GM18867 (cell line): ENCODE results near the gene ANKMY1.
"Not testable (repeated sequence)": the region's sequence is repeated elsewhere in the genome, so short reads cannot be mapped to it uniquely, and the experiment has no call there.

Experiments used
- ATAC-seq: cut with Tn5 transposase; IDR thresholded peaks from one replicate; pipeline ENCODE4 v1.9.1; 2021; ENCODE audit warnings: mild to moderate bottlenecking, moderate library complexity; ENCODE audit not compliant: unreplicated experiment

The ANKMY1 gene

DNA sequence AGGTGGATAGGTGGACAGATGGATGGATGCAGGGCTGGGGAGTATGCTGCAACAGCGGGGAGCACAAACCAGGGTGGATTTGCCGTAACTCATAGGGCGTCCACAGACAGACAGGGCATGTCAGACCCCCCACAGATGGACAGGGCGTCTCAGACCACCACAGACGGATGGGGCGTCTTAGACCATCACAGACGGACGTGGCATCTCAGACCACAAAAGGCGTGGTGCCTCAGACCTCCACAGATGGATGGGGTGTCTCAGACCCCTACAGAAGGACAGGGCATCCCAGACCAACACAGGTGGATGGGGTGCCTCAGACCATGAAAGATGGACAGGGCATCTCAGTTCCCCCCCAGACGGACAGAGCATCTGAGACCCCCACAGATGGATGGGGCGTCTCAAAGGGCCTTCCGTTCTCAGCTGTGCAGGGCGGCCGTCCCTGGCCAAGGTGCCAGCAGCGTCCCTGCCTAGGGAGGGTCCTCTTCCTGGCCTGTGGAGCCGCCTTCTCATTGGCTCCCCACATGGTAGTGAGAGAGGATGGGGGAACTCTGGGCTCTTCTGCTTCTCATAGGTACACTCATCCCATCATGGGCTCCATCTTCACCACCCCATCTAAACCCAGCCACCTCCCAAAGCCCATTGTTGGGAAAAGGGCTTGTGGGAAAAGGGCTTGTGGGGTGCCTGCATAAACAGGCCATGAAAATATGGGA, 2.1 kb downstream of the ANKMY1 start:
- ATAC-seq, result no peak

DNA sequence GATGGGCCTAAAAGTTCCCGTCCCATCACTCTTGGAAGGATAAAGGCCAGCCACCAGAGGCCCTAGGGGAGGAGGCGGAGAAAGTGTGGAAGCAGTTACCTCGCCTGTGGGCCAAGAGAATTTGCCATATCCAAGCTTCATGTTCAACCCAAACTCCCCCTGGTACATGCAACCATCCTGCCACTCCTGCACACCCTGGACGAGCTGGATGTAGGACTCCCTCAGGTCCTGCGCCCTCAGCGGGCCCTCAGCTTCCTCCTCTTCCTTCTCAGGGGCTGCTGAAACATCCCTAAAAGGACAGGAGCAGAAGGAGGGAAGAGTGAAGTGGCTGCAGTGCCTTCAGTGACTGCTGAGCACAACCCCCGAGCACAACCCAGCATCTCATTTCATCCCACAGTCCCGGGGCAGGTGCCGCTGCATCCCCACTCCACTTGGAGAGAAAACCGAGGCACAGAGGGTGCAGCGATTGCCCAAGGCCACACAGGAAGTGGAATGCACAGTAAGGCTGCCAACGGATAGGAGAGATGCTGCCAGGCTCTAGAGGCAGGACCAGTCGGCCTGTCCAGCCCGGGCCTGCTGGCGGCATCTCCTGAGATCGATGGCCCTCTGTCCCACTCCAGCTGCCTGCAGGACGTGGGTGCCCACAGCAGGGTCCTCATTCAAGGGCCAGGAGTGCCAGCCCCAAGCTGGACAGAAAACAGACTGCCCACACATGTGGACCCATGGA, 2.9 kb downstream of the ANKMY1 start:
- no peak for ATAC-seq

DNA sequence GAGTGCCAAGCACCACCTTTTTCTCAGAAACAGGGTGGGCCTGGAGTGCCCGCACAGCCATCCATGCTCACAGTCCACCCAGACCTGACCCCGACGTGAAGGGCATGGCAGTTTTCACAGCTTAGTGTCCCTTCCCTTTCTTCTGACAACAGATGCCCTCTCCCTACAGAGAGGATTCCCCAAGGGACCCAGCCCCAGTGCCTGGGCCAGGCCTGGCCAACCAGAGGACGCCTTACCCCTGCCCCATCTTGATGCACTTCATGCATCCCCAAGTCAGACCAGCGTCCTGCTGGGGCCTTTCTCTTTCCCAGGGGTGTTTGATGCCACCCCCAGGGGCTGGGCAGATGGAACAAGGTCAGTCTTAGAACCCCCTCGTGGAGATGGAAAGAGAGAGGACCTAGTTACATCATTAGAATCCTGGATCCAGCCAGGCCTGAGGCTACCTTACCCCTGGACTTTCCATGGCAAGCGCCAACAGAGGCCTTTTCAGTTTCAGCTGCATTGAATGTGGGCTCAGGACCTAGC, 3.8 kb downstream of the ANKMY1 start:
- no peak for ATAC-seq

DNA sequence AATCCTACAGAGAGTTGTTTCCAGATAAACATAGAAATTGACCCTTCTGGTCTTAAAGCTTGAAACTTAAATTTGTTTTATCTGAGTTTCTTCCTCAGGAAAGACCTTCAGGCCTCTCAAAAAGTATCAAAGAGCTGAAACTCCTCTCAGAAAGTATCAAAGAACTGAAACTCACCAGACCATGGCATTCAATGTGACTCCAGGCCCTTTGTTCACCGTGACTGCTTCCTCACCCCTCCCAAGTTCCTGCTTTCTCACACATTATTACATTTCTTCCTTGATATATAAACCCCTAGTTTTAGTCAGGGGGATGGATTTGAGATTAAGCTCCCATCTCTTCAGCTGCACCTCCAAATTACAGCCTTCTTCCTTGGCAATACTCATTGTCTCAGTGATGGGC, 6.0 kb downstream of the ANKMY1 start:
- ATAC-seq, result no peak

DNA sequence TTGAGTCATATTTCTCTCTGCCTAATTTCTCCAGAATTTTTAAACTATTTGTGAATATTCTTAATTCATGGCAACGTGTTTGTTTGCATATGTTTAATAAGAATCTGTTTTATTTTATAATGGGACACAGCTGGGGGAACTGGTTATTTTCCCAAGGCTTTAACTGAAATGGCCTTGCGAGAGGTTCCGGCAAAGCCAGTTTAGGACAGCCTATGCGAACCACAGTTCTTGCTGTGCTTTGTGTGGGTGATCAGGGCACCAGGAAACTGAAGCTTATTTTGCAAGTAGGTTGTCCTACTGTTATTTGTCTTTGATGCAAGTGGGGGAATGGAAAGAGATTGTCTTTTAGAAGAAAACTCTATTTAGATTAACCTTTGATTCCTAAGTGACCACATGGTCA, 6.5 kb downstream of the ANKMY1 start:
- no peak for ATAC-seq

DNA sequence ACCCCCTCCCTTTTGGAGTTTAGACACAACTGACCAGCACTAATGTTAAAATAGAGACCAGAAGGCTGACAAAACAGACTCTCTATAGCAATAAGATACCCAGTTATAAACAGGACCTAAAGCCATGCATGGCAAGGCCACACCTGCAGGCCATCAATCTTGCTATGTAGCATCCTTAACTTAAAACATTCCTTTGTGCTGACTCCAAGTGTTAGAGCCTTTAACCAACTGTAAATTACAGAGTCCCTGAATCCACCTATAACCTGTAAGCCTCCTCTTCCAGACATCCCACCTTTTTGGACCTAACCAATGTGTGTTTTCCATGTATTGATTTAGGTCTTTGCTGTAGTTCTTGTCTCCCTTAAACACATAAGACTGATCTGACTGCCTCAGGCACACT, 17.9 kb downstream of the ANKMY1 start:
- no peak for ATAC-seq

DNA sequence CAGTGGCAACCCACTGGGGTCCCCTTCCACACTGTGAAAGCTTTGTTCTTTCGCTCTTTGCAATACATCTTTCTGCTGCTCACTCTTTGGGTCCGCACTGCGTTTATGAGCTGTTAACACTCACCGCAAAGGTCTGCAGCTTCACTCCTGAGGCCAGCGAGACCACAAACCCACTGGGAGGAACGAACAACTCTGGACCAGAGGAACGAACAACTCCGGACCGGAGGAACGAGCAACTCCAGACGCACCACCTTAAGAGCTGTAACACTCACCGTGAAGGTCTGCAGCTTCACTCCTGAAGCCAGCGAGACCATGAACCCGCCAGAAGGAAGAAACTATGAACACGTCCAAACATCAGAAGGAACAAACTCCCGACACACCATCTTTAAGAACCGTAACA, 18.7 kb downstream of the ANKMY1 start:
- not testable (repeated sequence) for ATAC-seq

DNA sequence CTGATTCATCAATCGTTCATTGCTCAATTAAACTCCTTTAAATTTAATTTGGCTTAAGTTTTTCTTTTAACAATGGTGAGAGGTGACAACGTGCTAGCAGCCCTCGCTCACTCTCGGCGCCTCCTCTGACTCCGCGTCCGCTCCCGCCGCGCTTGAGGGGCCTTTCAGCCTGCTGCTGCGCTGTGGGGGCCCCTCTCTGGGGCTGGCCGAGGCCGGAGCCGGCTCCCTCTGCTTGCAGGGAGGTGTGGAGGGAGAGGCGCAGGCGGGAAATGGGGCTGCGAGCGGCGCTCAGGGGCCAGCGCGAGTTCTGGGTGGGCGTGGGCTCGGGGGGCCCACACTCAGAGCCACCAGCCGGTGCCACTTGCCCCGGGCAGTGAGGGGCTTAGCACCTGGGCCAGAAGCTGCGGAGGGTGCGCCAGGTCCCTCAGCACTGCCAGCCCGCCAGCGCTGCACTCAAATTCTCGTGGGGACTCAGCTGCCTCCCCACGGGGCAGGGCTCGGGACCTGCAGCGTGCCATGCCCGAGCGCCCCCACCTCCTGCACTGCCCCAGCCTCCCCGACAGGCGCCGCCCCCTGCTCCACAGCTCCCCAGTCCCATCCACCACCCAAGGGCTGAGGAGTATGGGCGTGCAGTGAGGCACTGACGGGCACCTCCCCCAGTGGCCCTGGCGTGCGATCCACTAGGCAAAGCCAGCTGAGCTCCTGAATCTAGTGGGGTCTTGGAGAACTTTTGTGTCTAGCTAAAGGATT, 19.6 kb downstream of the ANKMY1 start:
- no peak for ATAC-seq

DNA sequence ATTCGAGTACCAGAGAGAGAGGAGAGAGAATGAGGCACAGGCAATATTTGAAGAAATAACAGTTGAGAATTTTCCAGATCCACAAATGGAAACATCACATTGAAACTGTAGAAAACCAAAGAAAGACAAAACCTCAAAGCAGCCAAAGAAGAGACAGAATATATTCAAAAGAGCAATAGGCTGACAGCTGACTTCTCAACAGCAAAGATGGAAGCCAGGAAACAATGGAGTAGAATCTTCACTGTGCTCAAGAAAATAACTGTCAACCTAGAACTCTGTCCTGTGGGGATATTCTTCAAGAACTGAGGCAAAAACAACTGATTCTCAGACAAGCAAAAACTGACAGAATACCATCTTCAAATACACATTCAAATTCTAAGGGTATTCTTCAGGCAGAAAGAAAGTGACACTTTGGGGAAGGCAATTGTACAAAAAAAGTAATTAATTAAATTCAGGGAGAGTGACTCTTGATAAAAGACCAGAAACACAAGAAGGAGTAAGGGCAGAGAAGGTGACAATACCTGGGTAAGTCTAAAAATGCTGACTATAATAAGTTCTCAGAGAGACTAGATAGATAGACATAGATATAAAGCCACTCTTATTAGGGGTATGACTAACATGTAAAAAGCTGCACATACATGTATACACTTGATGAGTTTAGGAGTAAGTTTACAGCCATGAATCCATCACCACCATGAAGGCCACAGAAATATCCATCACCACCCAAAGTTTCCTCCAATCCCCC, 25.6 kb downstream of the ANKMY1 start:
- ATAC-seq, result no peak

DNA sequence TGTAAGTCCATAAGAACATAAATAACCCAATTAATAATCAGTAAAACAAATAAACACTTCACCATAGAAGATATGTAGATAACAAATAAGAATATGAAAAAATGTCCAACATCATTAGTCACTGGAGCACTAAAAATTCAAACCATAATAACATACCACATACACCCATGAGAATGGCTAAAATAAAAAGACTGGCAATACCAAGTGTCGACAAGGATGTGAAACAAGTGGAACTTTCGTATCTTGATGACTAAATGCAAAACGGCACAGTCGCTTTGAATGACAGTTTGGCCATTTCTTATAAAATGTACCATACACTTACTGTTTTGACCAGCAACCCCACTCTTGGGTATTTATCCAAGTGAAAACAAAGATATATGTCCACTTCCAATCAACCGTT, 26.8 kb downstream of the ANKMY1 start:
- no peak for ATAC-seq

DNA sequence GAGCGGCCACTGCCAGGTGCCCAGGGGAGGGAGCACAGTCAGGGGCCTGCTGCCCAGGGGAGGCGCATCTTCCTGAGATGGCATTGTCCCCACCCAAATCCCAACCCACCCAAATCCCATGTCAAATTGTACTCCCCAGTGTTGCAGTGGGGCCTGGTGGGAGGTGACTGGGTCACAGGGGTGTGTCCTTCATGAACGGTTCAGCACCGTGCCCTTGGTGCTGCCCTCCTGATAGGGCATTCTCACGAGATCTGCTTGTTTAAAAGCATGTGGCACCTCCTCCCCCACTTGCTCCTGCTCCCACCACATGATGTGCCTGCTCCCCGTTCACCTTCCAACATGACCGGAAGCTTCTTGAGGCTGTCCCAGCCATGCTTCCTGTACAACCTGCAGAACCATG, 27.6 kb downstream of the ANKMY1 start:
- no peak for ATAC-seq

DNA sequence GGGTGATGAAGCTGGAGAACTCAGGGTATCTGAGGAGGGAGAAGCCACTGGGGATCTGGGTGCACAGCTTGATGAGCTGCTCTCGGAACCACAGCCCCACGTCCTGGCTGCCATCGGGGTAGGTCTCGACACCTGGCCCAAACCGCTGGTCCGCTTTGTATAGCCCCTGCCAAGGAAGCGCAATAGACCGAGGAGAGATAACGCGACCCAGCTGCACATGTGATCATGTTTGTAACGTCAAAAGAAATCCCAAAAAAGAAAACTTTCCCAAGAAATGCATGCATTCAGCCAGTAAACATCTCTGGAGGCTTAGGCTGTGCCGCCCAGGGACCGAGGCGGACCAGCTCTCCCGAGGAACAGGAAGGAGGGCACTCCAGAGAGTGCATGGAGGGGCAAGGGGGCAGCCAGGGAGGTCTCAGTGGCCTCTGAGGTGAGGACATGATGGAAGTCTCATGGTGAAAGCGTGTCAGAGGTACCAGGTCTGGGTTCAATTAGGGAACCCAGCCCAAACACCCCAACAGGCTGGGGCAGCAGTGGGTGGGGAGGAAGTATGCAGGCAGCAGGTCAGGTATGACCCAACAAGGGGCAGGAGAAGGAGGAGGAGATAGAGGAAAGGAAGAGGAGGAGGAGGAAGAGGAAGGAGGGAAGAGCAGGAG, 28.3 kb downstream of the ANKMY1 start:
- no peak for ATAC-seq

DNA sequence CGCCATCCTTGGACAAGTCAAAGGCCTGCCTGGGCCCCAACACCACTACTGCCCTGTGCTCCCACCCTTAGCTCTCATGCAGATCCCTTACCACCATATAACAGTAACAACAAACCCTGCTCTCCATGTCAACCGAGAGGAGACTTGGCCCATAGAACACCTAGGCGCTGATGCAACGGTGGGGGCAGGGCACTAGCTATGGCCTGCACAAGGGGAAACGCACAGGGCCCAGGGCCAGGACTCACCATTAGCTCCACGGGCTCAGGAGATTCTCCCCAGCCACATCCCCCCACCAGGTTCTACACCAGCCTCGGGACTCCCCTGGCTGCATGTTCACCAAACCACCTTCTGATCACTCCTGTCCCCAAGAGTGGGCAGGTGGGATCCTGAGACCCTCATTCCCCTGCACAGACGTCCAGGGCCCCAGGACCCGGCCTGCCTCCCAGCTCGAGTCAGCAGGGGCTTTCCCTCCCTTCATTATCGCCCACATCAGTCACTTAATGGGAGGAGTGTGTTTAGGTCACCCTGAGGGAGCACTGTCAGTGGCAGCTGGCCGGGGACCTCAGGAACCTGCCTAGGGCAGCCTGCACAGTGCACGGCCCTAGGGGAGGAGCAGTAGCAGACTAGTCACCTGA, 29.3 kb downstream of the ANKMY1 start:
- ATAC-seq, result no peak

DNA sequence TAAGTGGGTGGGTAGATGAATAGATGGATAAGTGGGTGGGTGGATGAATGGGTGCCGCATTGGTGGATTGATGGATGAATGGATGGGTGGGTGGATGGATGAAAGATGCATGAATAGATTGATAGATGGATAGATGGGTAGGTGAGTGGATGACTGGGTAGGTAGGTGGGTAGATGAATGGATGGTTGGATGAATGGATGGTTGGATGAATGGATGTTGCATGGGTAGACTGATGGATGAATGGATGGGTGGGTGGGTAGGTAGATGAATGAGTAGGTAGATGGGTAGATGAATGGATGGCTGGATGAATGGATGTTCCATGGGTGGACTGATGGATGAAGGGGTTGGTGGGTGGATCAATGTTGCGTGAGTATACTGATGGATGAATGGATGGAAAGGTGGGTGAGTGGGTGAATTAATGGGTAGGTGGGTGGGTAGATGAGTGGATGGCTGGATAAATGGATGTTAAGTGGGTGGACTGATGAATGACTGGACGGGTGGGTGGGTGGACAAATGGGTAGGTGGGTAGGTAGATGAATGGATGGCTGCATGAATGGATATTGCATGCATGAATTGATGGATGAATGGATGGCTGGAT, 30.5 kb downstream of the ANKMY1 start:
- ATAC-seq, result no peak

DNA sequence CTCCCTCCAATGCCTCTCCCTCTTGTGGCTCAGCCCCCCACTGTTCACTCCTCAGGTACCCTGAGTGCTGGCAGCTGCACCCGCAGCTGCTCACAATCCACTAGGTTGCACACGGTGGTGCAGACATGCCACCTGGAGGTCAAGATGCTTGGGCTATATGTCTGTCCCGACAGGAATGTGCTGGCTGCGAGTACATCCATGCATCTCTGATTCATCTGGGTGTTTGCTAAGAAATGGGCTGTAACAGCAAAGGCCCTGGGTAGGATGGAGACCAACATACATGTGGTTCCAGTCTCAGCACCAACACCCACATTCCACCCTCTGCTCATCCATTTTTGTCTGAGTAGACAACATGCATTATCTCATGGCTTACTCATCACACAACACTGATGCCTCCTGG, 31.3 kb downstream of the ANKMY1 start:
- no peak for ATAC-seq

DNA sequence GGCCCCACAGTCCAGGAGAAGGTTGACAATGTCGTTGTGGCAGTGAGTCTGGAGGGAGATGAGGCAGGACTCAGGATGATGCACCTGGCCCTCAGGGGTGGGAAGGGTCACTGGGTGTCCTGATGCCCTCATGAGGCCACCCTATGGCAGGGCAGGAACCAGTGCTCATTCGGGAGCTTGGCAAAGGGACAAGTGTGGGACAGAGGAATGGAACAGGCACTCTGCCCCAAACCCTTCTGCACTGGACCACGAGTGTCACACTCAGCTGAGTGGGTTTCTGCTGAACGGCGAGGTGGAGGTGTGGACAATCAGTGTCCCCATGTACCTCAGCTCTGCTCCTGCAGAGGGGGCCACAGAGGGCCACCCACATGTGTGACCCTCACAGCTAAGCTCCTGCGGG, 32.0 kb downstream of the ANKMY1 start:
- no peak for ATAC-seq

DNA sequence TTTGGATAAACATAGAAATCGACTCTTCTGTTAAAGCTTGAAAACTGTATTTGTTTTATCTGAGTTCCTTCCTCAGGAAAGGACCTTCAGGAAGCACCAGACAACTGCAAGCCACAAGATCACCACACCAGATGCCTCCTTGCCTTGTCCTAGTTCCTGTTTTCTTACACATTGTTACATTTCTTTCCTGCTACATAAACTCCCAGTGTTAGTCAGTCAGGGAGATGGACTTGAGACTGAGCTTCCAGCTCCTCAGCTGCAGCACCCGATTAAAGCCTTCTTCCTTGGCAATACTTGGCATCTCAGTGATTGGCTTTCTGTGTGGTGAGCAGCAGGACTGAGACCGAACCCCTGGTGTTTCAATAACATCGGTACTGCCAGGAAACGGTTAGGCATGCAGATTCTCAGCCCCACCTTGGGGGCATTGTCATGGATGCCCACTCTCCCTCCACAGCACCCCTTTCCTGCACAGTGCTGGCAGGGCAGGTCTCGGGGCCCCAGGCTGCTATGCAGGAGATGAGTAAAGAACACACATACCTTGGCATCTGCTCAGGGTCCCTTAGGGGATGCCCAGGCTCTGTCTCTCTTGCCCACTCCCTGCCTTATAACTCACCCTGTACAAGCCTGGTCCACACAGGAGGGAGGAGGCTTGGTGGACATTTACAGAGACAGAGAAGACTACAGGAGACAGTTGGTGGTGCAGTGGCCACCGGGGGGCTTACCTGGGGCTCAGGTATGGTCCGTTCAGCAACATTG, 32.6 kb downstream of the ANKMY1 start:
- no peak for ATAC-seq

DNA sequence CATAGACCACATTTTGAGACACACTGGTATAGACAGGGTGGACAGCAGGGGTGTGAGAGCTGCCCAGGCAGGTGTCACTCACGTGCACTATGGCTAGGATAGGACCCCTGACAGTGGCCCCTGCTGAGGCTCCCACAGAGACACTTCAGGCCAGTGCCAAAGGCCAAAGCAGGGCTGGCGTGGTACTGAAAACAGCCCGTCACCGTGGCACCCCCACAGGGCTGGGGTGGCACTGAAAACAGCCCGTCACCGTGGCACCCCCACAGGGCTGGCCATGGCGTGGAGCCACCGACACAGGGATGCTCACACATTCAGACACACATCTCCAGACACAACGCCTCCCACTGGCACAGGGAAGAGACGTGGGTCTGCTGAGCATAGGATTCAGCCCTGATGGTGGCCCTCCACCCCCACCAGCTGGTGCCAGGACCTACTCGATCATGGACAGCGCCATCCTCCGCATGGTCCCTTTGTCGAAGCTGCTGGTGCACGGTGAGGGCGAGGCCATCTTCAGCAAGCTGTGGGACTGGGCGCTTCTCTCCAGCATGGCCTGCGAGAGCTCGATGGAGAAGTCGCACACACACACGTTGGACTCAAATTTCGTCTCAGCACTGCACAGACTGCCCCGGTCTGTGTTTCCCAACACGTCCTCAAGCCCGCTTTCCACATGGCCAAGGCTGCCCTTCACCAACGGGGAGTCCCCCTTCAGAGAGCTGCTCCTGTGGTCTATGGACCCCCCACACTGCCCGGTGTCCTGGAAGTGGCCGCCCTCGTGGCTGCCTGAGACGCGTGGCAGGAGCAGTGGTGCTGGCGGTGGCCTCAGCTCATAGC, 34.1 kb downstream of the ANKMY1 start:
- ATAC-seq, result no peak
